Type B pancreatic cell (in vitro differentiated cells): ENCODE measurements around the gene LCN10. TPM values are rescaled to one million over a fixed set of nuclear protein-coding genes. Genes with fewer than 3 reads are reported as not detected.

Experiments
- DNase-seq: peaks from one replicate; pipeline ENCODE4 v3.0.0; 2021; ENCODE audit warnings: mixed read lengths; ENCODE audit not compliant: unreplicated experiment; ENCODE audit errors: extremely low spot score
- H3K27ac Mint-ChIP-seq: 2 replicates; pipeline ENCODE4 v1.8.0; 2021; ENCODE audit warnings: mild to moderate bottlenecking, mixed read lengths
- H3K27me3 Mint-ChIP-seq: 2 replicates; pipeline ENCODE4 v1.8.0; 2021; ENCODE audit warnings: mixed read lengths
- H3K36me3 Mint-ChIP-seq: 2 replicates; pipeline ENCODE4 v1.8.0; 2021; ENCODE audit warnings: mixed read lengths
- H3K4me1 Mint-ChIP-seq: one replicate; pipeline ENCODE4 v1.8.0; 2021; ENCODE audit warnings: mixed read lengths; ENCODE audit not compliant: unreplicated experiment
- H3K4me3 Mint-ChIP-seq: 2 replicates; pipeline ENCODE4 v1.8.0; 2021; ENCODE audit warnings: mild to moderate bottlenecking, mixed read lengths
- H3K9me3 Mint-ChIP-seq: 2 replicates; pipeline ENCODE4 v1.8.0; 2021; ENCODE audit warnings: mixed read lengths
- CTCF ChIP-seq: fragments of 200-600 bp; sonication (generic); conservative IDR thresholded peaks from 2 replicates; pipeline ENCODE4 v1.5.0; 2021; ENCODE audit warnings: antibody characterized with exemption, mild to moderate bottlenecking
- total RNA-seq: library from RNA; stranded (reverse); gene quantifications from 2 replicates; pipeline ENCODE4 v1.2.1, GENCODE V29; 2021; ENCODE audit warnings: low replicate concordance

Gene LCN10
- total RNA-seq, 1 donor from 2014 or later: not detected

- H3K4me1 Mint-ChIP-seq: peaks cover 12% of the 10 kb centered on the region
- H3K36me3 Mint-ChIP-seq: no peaks in the 10 kb centered on the region
- peak overlapping the region; percentile 46 for H3K27ac Mint-ChIP-seq
Measured at GRCh38 chr9:136694872-136695247, 47.9 kb downstream of the LCN10 start.

GRCh38 chr9:136694163-136694871 is 48.4 kb downstream of the LCN10 start:
- Mint-ChIP-seq H3K4me3 (no peak overlapping the region), H3K36me3 (no peaks in the 10 kb centered on the region), H3K9me3 (no peaks in the 10 kb centered on the region), H3K4me1 (peaks cover 12% of the 10 kb centered on the region), H3K27ac (peak overlapping the region; percentile 71), H3K27me3 (no peaks in the 10 kb centered on the region)
- no peak for DNase-seq
- TF ChIP-seq CTCF: peak; percentile 74

More at GRCh38 chr9:136694872-136695247, 47.9 kb downstream of the LCN10 start:
- DNase-seq: no peak
- Mint-ChIP-seq H3K4me3 (no peak overlapping the region), H3K27me3 (no peaks in the 10 kb centered on the region), H3K9me3 (no peaks in the 10 kb centered on the region)
- no peak for TF ChIP-seq CTCF

DNA sequence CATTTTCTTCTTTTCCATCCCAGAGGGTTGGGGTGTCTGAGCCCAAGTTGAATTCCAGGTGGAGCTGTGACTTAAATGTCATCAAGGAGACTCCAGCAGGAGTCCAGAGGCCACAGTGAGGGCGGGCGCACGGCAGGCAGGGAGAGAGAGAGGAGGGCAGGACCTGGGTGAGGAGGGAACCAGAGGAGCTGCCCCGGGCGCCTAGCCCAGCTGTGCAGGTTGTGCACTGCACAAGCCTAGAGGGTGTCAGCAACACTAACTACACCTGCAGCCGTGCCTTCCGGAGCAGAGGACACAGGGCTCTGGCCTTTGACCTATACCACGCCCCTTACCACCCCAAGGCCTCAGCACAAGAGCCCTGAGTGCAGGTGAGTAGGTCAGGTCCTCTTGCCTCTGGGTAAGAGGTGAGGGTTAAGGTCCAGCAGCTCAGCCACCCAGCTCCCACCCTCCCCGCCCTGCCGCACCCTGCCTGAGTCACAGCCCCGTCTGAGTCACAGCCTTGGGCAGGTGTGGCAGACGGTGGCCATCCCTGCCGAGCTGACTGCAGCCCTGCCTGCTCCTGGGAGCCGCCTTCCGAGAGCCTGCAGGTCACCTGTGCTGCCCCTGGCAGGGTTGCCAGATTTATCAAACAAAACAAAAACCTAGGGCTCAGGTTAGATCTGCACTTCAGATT is 49.1 kb downstream of the LCN10 start:
- no peak for TF ChIP-seq CTCF
- H3K36me3 Mint-ChIP-seq: no peaks in the 10 kb centered on the region
- no peak for DNase-seq

GRCh38 chr9:136693135-136693489 is 49.6 kb downstream of the LCN10 start:
- Mint-ChIP-seq H3K4me1 (peaks cover 12% of the 10 kb centered on the region), H3K4me3 (no peak overlapping the region), H3K27me3 (no peaks in the 10 kb centered on the region), H3K9me3 (no peaks in the 10 kb centered on the region), H3K36me3 (no peaks in the 10 kb centered on the region), H3K27ac (peak overlapping the region; percentile 83)
- no peak for DNase-seq
- TF ChIP-seq CTCF: no peak

More for the DNA sequence above, 49.1 kb downstream of the LCN10 start:
- H3K4me1 Mint-ChIP-seq: peaks cover 12% of the 10 kb centered on the region
- H3K27ac Mint-ChIP-seq: peak overlapping the region; percentile 83
- no peaks in the 10 kb centered on the region for H3K9me3 Mint-ChIP-seq
- H3K4me3 Mint-ChIP-seq: no peak overlapping the region
- no peaks in the 10 kb centered on the region for H3K27me3 Mint-ChIP-seq

DNA sequence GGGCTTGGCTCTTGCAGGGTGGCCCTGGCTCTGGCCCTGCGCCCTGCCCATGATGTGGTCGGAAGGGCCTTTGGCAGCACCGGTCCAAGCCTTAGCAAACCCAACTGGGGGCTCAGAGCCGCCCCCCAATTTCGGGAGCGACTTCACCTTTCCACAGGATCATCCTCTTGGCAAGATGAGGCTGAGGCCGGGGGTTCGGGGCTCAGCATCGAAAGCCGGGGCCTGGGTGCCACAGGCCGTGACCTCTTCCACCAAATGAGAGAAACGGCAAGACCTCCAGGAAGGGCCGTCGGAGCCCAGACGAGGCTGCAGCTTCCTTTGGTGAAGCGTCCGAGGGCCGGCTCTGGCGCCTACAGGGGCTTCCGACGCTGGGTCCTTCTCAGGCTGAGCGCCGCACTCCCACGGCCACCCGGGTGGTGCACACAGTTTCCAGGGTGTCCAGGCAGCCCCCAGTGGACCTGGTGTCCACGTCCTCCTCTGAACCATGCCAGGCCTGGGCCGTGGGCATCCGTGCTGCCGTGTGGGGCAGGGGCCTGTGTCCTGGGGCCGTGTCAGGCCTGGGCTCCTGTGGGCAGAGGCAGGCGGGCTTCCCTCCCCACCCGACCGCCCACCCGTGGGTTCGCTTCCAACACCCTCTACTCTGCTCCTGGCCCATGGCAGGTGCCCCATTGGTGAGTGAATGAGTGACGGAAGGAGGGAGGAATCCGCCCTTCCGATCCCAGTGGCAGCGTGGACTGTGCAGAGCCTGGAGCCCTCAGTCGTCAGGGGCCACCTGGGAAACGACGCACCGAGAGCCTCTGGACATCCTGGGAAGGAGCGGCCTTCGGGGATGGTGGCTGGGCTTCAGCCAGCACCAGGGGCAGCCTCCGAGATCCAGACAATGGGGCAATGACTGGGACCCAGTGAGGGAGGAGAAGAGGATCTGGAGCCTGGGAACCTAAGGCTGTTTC is 50.3 kb downstream of the LCN10 start:
- H3K27ac Mint-ChIP-seq: peak overlapping the region; percentile 83
- no peak overlapping the region for H3K4me3 Mint-ChIP-seq
- no peaks in the 10 kb centered on the region for H3K9me3 Mint-ChIP-seq
- H3K36me3 Mint-ChIP-seq: no peaks in the 10 kb centered on the region
- peaks cover 12% of the 10 kb centered on the region for H3K4me1 Mint-ChIP-seq
- no peak for TF ChIP-seq CTCF
- no peaks in the 10 kb centered on the region for H3K27me3 Mint-ChIP-seq
- DNase-seq: no peak
